Stimulated activated CD8-positive, alpha-beta memory T cell treated with anti-CD3 and anti-CD28 coated beads, Interleukin-4, amount 100 ng/mL, for 4 hours (primary cell): Measurements from ENCODE around the gene ZBP1.
A peak's percentile ranks its signal among the peaks of the same experiment; 100 is the strongest.
"Not testable (repeated sequence)": the region's sequence is repeated elsewhere in the genome, so short reads cannot be mapped to it uniquely, and the experiment has no call there.

Source experiments
- DNase-seq, 2 donors: peaks; one replicate each; pipeline ENCODE4 v3.0.0-alpha.2; 2020; ENCODE audit warnings: low read depth in 2 of 2, low spot score in 1 of 2

ZBP1 gene

DNA sequence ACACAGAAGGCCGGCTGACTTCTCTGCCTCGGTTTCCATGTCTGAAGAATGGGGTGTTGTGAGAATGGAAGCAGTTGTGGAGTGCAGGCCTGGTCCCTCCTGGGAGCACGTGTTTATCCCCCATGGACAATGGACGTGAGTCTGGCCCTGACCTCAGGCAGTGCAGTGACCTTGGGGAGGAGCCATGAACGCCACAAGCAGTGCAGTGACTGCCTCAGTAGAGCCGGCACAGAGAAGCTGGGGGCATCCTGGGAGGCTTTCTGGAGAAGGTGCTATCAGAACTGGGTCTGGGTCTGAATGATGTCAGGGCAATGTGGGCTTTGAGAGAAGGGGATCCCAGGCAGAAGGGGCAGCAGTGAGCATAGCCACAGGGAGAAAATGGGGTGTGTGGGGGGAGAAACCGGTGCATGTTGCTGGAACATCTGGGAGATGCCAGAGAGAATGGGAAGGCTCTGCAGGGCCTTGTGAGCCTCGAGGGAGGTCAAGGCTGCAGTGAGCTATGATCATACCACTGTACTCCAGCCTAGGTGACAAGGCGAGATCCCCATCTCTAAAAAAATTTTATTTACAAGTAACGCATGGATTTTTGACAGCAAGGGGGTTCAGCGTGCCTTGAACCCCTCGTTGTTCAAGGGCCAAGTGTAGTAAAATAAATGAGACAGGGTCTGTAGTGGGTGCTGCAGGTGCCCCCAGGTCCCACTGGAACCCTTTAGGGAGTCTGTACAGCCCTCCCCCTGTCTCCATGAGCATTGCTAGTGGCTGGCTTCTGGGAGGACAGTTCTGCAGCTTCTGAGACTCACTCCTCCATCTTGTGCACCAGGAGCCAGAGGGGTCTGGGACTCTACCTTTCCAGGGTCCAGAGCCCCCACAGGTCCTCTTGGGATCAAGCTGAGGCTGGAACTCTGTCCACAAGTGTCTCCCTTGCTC is 27.0 kb upstream of the ZBP1 start:
- no peak for DNase-seq

- DNase-seq = no peak
Observed at GRCh38 chr20:57638895-57639236, 18.6 kb upstream of the ZBP1 start.

DNA sequence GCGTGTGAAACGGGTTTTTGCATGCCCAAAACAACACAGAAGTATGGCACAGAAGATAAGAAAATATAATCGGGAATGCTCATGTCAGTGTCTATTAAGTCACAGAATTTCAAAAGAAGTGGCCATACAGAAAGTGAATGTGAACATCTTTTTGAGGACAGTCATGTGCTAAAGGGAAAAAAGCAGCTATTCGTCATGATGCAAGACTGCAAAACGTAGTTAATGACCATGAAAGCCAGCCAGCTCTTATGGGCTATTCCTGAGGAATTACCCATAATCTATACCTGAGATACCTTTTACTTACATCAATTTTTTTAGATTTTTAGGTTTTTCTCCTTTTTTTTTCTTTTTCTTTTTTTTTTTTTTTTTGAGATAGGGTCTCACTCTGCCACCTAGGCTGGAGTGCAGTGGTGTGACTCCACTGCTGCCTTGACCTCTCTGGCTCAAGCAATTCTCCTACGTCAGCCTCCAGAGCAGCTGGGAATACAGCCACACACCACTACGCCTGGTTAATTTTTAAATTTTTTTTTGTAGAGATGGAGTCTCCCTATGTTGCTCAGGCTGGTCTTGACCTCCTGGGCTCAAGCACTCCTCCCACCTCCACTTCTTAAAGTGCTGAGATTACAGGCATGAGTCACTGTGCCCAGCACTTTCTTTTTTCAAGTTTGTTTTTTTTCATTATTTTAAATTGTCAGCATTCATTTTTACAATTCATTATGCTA is 18.1 kb upstream of the ZBP1 start:
- no peak for DNase-seq

- DNase-seq = no peak
Observed at GRCh38 chr20:57633945-57634491, 13.8 kb upstream of the ZBP1 start.

DNA sequence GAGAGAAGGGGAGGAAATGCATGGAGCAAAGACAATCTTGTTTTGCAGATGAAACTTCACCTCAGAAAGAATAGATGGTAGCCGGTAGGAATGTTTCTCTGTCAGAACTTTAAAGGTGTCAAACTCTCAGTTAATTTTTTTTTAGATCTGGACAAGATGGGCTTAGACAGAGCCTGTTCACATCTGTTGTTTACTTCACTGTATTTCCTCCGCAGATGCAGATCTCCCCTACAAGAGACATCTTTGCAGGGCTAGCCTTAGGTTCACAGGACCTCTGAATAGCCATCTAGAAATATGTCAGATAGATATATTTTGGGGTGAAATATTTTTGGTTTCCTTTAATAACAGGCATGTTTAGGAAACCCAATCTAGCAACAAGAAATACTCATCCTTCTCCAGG is 12.1 kb upstream of the ZBP1 start:
- no peak for DNase-seq

- DNase-seq = no peak
Observed at GRCh38 chr20:57630061-57630460, 9.8 kb upstream of the ZBP1 start.

- not testable (repeated sequence) for DNase-seq
Observed at GRCh38 chr20:57629491-57629901, 9.3 kb upstream of the ZBP1 start.

GRCh38 chr20:57628962-57629308 is 8.7 kb upstream of the ZBP1 start:
- not testable (repeated sequence) for DNase-seq

GRCh38 chr20:57628047-57628961 is 8.1 kb upstream of the ZBP1 start:
- peak in 1 of 2 donors; percentile 37 for DNase-seq

DNA sequence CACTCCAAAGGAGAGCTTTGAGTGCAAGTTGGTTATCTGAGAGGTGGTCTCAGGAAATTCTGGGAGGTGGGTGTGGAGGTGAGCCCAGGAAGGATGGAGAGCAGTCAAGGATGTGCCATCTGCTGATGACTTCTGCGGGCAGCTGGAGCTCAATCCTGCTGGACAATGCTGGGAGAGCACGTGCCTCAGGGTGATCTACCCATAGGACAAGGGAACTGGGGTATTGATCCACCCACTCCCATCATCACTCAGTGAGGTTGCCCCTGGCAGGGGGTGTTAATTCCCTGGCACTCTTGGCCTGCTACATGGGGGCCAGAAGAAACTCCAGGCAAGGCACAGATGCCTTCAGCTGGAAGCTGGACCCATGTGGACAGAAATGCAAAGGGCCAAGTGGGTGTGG is 7.1 kb upstream of the ZBP1 start:
- no peak for DNase-seq

DNA sequence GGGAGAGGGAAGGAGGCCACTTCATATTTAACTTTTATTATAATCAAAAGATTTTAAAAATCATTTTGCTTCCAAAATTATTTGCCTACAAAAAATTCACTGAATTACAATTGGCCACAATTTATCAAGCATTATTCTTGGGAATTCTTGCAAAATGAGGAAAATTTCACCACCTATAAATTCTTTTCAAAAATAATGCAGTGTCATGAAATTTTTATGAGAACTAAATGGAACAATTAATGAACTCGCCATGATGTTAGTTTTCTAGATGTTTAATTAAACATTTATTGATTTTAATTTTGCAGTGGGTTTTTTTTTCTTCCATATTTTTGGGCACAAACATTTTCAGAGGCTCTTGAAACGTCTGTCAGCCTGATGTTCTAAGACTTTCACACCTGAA is 5.8 kb upstream of the ZBP1 start:
- DNase-seq = no peak

DNA sequence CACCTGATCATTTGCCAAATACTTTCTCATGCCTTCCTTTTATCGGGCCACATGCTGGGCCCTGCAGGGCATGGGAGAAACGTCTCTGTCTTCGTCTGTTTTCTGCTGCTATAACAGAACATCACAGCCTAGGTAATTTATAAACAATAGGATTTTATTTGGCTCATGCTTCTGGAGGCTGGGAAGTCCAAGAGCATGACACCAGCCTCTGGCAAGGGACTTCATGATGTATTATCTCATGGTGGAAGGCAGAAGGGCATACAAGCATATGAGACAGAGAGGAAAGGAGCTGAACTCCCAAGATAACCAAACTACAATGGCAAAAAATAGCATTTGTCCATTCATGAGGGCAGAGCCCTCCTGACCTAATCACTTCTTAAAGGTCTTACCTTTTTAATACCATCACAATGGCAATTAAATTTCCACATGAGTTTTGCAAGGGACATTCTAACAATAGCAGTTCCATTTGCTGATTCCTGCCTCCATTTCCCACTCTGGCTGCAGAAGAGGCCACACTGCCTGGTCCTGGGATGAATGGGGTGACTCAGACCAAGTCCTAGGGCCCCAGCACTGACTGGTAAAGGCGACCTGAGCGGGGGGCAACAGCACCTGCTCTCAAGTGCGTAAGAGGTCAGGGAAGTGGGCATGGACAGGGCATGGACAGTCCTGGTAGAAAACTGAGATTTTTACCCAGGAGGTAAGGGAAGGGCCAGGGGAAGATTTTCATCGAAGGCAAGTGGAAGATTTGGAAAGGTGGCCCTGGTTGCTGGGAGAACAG is 5.1 kb upstream of the ZBP1 start:
- no peak for DNase-seq

GRCh38 chr20:57624124-57624523 is 3.9 kb upstream of the ZBP1 start:
- no peak for DNase-seq

- no peak for DNase-seq
Observed at GRCh38 chr20:57622579-57623381, 2.6 kb upstream of the ZBP1 start.

- no peak for DNase-seq
Observed at GRCh38 chr20:57622201-57622570, 2.0 kb upstream of the ZBP1 start.

DNA sequence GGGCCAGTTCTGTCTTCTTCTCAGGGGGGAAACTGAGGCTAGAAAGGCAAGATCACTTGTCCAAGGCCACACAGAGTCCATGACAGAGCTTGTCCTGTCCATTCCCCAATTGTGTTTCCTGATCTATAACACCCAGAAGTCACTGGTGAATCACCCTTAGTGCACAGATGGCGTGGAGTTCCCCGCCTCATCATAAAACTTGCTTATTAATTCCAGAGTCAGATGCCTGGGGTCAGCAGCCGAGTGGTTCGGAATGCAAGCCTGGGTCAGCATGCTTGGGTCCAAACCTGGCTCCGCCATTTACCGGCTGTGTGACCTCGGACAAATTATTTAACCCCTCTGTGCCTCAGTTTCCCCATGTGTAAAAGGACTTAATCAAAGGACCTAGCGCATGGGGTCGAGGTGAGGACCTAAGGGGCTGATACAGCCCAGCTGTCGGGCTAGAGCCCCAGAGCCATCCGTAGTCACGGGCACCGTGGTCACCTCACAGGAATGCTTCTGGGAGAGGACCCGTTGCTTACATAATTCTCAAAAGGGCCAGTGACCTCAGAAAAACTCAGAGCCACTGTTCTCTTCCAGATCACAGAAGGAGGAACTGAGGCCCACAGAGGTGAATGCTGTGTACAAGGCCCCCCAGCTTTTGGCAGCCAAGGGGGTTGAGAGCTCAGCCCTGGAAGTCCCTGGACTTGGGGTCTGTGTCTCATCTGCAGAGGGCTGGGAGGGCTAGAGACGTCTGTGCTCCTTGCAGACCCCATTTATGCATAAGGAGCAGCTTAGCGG is 1.4 kb upstream of the ZBP1 start:
- no peak for DNase-seq

DNA sequence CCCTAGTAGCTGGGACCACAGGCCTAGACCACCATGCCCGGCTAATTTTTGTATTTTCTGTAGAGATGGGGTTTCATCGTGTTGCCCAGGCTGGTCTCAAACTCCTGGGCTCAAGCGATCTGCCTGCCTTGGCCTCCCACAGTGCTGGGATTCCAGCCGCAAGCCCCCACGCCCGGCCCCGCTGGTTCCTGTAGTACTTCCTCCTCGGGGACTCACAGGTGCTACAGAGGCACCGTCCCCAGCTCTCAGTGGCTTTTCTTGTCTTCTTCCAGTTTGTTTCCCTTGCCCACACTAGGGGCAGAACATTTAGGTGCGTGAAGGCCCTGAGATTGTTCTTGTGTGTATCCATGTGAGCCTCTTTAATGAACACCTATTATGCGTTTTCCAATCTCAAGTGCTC is 773 bp upstream of the ZBP1 start:
- no peak for DNase-seq

DNA sequence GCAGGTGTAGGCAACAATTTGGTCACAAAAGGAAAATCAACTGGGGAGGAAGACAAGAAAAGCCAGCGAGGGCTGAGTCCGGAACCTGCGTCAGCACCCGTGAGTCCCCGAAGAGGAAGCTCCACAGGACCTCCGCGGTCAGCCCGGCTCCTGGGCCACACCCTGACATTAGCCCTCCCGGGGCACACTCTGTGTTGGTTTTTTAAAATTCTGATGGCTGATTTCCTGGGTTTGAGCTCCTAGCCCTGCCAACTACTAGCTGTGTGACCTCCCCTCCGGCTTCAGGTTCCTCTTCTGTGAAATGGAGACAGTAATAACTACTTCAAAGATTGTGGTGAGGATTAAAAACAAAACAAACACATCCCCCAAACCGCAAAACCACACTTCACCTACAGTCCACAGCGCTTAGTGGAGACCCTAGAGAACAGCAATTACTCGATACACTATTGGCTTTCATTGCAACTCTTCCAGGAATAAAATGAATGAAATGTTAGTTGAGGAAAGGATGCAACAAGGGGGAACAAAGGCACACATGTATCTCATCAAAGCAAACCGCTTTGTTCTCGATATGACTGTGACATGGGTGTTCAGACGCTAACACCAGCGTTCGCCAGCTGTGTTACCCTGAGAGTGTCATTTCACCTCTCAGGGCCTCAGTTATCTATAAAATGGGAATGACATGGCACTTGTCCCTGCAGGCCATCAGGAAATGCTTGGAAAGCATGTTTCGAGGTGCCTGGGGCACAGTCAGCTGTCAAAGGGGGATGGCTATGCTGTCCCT is 985 bp downstream of the ZBP1 start:
- peak in 1 of 2 donors; percentile 34 for DNase-seq
